DOHH2 (cell line): Measurements from ENCODE around the gene AMELX.

ENCODE experiments used
- EZH2phosphoT487 ChIP-seq: fragments of 200-600 bp; sonication (generic); IDR thresholded peaks from 2 replicates; pipeline ENCODE4 v1.6.1; 2017; ENCODE audit warnings: borderline replicate concordance, mild to moderate bottlenecking, antibody characterized with exemption, low read length, moderate library complexity, mixed read lengths
- TF ChIP-seq, protein P1 (sequence below): fragments of 200-600 bp; sonication (generic); IDR thresholded peaks from one replicate; pipeline ENCODE4 v1.5.1; 2014; ENCODE audit warnings: antibody characterized with exemption, mild to moderate bottlenecking, low read depth, low read length; ENCODE audit not compliant: poor library complexity, severe bottlenecking

DNA sequence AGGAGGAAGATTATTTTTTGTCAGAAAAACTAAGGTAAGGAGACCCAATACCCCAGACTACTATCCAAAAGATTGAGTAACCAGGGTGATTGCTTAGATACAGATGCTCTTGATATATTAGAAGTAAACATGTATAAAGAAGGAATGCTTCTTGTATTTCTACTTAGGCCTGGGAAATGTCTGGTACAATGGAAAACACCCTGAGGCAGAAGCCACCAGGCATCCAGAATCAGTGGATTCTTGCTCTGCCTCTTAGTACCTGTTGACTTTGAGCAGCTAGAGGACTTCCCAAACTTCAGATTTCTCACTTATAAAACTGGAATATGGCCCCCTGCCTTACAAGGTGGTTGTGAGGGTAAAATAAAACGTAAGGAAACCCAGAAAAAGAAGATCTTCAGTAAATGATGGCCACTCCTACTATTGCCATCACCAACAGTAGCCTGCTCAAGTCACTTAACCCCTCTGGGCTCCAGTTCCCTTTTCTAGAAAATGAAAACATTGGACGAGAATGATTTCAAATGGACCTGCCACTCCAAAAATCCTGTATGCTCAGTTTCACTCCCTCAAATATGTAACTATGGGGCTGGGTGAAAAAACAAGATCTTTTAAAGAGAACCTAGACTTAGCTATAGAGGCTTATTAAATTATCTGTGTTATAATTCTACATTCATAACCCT lies 56.6 kb downstream of the AMELX start:
- TF ChIP-seq, protein P1, sequence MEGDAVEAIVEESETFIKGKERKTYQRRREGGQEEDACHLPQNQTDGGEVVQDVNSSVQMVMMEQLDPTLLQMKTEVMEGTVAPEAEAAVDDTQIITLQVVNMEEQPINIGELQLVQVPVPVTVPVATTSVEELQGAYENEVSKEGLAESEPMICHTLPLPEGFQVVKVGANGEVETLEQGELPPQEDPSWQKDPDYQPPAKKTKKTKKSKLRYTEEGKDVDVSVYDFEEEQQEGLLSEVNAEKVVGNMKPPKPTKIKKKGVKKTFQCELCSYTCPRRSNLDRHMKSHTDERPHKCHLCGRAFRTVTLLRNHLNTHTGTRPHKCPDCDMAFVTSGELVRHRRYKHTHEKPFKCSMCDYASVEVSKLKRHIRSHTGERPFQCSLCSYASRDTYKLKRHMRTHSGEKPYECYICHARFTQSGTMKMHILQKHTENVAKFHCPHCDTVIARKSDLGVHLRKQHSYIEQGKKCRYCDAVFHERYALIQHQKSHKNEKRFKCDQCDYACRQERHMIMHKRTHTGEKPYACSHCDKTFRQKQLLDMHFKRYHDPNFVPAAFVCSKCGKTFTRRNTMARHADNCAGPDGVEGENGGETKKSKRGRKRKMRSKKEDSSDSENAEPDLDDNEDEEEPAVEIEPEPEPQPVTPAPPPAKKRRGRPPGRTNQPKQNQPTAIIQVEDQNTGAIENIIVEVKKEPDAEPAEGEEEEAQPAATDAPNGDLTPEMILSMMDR: no peak
- no peak for TF ChIP-seq EZH2phosphoT487
